Calu3 (cell line): ENCODE measurements around the gene DRAM1. TPM values are rescaled to one million over a fixed set of nuclear protein-coding genes. Genes with fewer than 3 reads are reported as not detected.
"Not testable (repeated sequence)": the region's sequence is repeated elsewhere in the genome, so short reads cannot be mapped to it uniquely, and the experiment has no call there.

ENCODE experiments used
- BruUV-seq: library from RNA; stranded (reverse); fragments of 400-500 nt; replicated peaks from 2 replicates; lab custom pipeline; 2021; lab: Mats Ljungman, UMichigan
- CTCF ChIA-PET: fragments of 300-600 bp; sonication (Branson Sonifier 250); formaldehyde crosslinking; loops from one replicate; lab custom pipeline; 2022; ENCODE audit warnings: antibody characterized with exemption; lab: Charles Lee
- DNase-seq: peaks from one replicate; pipeline ENCODE4 v3.0.0; 2022
- H3K27ac Mint-ChIP-seq: one replicate; pipeline ENCODE4 v1.8.0; 2022; ENCODE audit warnings: mixed read lengths; ENCODE audit not compliant: unreplicated experiment
- H3K27me3 Mint-ChIP-seq: one replicate; pipeline ENCODE4 v1.8.0; 2022; ENCODE audit warnings: mixed read lengths; ENCODE audit not compliant: unreplicated experiment
- H3K36me3 Mint-ChIP-seq: one replicate; pipeline ENCODE4 v1.8.0; 2022; ENCODE audit warnings: mild to moderate bottlenecking, moderate library complexity, mixed read lengths; ENCODE audit not compliant: insufficient read depth, unreplicated experiment
- H3K4me1 Mint-ChIP-seq: one replicate; pipeline ENCODE4 v1.8.0; 2022; ENCODE audit warnings: mild to moderate bottlenecking, low read depth, mixed read lengths; ENCODE audit not compliant: unreplicated experiment
- H3K4me3 Mint-ChIP-seq: one replicate; pipeline ENCODE4 v1.8.0; 2022; ENCODE audit warnings: mild to moderate bottlenecking, low read depth, moderate library complexity, mixed read lengths; ENCODE audit not compliant: unreplicated experiment
- H3K9me3 Mint-ChIP-seq: one replicate; pipeline ENCODE4 v1.8.0; 2022; ENCODE audit warnings: low read depth, mixed read lengths; ENCODE audit not compliant: unreplicated experiment
- intact Hi-C: fragments of 100-400 bp; cut with micrococcal nuclease; formaldehyde crosslinking; loops from one replicate; pipeline ENCODE4 v1.10.0; 2022; ENCODE audit not compliant: unreplicated experiment
- total RNA-seq: library from RNA; stranded (reverse); gene quantifications from 2 replicates; pipeline ENCODE4 v1.2.3, GENCODE V29; 2022
- TF ChIP-seq, protein P1 (sequence below): fragments of 200-600 bp; IDR thresholded peaks from one replicate; pipeline ENCODE4 v1.8.0; 2022; ENCODE audit warnings: antibody characterized with exemption; ENCODE audit not compliant: unreplicated experiment

DRAM1 gene
- total RNA-seq, 1 experiment from 2014 or later: 28.1 TPM

DNA sequence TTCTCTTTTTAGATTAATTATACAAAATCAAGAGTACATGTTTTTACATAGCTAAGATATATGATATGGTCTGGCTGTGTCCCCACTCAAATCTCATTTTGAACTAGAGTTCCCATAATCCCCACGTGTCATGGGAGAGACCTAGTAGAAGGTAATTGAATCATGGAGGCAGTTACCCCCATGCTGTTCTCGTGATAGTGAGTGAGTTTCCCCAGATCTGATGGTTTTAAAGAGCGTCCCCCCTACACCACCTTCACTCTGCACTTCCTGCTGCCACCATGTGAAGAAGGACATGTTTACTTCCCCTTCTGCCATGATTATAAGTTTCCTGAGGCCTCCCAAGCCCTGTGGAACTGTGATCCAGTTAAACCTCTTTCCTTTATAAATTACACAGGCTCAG lies 21.4 kb upstream of the DRAM1 start:
- Mint-ChIP-seq H3K4me1 (peaks cover 15% of the 10 kb centered on the region), H3K4me3 (no peak overlapping the region), H3K36me3 (no peaks in the 10 kb centered on the region), H3K27ac (no peak overlapping the region), H3K27me3 (no peaks in the 10 kb centered on the region), H3K9me3 (no peaks in the 10 kb centered on the region)
- intact Hi-C loops: no loop called here
- TF ChIP-seq, protein P1, sequence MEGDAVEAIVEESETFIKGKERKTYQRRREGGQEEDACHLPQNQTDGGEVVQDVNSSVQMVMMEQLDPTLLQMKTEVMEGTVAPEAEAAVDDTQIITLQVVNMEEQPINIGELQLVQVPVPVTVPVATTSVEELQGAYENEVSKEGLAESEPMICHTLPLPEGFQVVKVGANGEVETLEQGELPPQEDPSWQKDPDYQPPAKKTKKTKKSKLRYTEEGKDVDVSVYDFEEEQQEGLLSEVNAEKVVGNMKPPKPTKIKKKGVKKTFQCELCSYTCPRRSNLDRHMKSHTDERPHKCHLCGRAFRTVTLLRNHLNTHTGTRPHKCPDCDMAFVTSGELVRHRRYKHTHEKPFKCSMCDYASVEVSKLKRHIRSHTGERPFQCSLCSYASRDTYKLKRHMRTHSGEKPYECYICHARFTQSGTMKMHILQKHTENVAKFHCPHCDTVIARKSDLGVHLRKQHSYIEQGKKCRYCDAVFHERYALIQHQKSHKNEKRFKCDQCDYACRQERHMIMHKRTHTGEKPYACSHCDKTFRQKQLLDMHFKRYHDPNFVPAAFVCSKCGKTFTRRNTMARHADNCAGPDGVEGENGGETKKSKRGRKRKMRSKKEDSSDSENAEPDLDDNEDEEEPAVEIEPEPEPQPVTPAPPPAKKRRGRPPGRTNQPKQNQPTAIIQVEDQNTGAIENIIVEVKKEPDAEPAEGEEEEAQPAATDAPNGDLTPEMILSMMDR: no peak
- DNase-seq: no peak
- no TSS peak for BruUV-seq
- CTCF ChIA-PET: interaction anchor here (1.1 kb wide), 1 partner anchor 15 kb away, joined by 4 read pairs; no protein-coding TSS in a partner anchor

DNA sequence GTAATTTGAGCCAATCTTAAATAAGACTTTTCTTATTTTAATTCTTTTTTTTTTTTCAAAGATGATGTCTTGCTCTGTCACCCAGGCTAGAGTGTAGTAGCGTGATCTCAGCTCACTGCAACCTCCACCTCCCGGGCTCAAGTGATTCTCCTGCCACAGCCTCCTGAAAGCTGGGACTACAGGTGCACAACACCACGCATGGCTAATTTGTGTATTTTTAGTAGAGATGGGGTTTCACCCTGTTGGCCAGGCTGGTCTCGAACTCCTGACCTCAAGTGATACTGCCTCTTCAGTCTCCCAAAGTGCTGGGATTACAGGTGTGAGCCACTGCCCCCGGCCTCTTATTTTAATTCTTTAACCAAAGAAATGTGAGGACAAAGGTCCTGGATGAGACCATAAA lies 20.8 kb upstream of the DRAM1 start:
- H3K27ac Mint-ChIP-seq, BruUV-seq, intact Hi-C loops, DNase-seq, H3K4me3 Mint-ChIP-seq, H3K9me3 Mint-ChIP-seq, H3K36me3 Mint-ChIP-seq, H3K27me3 Mint-ChIP-seq: not testable (repeated sequence)
- peaks cover 15% of the 10 kb centered on the region for H3K4me1 Mint-ChIP-seq
- CTCF ChIA-PET: interaction anchor here (1.1 kb wide), 1 partner anchor 15 kb away, joined by 4 read pairs; no protein-coding TSS in a partner anchor

DNA sequence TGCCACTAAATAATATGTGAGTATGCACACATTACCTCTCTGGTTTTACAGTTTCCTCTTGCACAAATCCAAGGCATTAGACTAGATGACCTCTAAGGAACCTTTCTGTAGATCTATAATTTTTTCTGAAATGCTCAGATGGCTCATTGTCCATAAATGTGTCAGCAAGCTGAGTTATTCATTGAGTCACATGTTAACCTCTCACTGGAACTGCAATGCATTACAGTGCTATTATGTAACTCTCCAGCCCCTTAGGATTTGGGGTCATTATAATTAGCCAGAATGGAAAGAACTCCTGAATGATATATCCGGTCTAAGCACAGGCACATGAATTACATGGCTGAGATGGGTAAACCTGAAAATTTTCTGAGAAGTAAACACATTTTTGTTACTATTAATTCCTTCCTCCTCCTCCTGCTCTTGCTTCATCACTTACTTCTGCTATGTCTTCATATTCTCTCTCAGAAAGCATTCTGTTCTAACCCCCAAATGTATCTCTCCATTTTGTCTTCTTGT lies 20.3 kb upstream of the DRAM1 start:
- intact Hi-C loops: no loop called here
- TF ChIP-seq, protein P1: no peak
- Mint-ChIP-seq H3K9me3 (no peaks in the 10 kb centered on the region), H3K27me3 (no peaks in the 10 kb centered on the region), H3K36me3 (no peaks in the 10 kb centered on the region), H3K27ac (no peak overlapping the region), H3K4me3 (no peak overlapping the region), H3K4me1 (peaks cover 15% of the 10 kb centered on the region)
- CTCF ChIA-PET: no interaction called here
- no peak for DNase-seq
- BruUV-seq: no TSS peak

DNA sequence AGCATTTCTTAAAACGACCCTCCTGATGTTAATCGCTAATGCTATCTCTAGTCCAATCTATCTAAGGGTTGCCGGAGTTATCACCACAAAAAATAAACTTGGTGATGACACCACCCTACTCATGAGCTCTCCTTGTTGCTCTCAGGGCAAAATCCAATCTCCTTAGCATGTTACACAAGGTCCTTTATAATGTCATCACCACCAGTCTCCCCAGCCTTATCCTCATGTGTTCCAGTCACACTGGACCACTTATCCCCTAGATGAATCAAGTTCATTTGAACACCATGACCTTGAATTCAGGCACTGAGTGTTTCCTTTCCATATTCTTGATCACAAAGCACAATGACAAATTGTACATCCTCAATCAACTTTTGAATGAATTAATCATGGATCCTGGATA lies 19.0 kb upstream of the DRAM1 start:
- DNase-seq: no peak
- Mint-ChIP-seq H3K27me3 (no peaks in the 10 kb centered on the region), H3K4me1 (peaks cover 15% of the 10 kb centered on the region), H3K9me3 (no peaks in the 10 kb centered on the region), H3K4me3 (no peak overlapping the region), H3K27ac (no peak overlapping the region), H3K36me3 (no peaks in the 10 kb centered on the region)
- TF ChIP-seq, protein P1: no peak
- BruUV-seq: no TSS peak
- intact Hi-C loops: no loop called here
- CTCF ChIA-PET: no interaction called here
